Measurements from ENCODE around the gene MCC.

MCC gene

DNA sequence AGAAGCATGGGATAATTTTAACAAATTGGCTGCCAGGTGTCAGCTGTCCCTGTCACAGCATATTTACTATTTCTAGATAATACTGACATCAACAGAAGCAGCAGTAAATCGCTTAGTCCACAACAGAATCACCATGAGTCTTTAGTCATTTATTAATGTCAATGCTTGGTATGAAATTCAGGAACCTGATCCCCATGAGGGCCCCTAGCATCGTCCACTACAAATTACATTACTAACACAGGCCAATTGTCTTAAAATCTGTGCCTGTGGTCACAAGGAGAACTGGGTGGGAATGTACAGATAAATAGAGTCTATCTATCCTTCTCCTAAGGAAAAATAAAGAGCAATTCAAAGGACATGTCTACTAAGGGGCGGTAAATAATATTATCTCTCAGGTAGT is 129.6 kb downstream of the MCC start:
- TF ChIP-seq, protein P1, sequence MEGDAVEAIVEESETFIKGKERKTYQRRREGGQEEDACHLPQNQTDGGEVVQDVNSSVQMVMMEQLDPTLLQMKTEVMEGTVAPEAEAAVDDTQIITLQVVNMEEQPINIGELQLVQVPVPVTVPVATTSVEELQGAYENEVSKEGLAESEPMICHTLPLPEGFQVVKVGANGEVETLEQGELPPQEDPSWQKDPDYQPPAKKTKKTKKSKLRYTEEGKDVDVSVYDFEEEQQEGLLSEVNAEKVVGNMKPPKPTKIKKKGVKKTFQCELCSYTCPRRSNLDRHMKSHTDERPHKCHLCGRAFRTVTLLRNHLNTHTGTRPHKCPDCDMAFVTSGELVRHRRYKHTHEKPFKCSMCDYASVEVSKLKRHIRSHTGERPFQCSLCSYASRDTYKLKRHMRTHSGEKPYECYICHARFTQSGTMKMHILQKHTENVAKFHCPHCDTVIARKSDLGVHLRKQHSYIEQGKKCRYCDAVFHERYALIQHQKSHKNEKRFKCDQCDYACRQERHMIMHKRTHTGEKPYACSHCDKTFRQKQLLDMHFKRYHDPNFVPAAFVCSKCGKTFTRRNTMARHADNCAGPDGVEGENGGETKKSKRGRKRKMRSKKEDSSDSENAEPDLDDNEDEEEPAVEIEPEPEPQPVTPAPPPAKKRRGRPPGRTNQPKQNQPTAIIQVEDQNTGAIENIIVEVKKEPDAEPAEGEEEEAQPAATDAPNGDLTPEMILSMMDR (IDR thresholded peaks at IDR 0.05): no peak

DNA sequence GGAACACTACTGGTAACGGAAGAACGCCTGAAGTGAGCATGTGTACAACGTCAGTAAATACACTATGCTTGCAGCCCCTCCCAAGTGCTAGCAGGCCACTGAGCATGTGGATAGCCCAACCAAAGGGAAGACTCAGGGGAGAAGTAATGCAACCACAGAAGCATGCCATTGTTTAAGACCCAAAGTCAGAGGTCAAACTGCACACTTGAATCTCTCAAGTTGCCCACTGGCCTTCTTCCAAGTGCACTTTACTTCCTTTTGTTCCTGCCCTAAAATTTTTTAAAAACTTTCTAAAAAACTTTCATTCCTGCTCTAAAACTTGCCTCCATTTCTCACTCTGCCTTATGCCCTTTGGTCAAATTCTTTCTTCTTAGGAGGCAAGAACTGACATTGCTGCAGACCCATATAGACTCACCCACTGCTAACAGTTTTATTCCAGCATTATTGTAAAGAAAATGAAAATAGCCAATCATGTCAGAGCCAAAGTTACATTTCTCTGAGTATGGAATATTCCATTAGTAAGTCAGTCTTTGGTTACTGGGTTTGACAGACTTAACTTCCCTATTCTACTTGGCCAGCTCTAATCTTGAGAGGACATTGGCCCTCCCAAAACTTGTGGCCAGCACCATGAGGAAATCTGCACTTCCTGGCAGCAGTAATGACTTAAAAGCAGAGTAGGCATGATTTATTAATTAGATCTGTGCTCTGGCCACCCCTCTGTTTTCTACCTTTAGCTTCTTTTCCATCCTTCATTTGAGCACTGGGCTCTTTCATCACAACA is 130.4 kb downstream of the MCC start:
- TF ChIP-seq, protein P1 (IDR thresholded peaks at IDR 0.05): no peak

DNA sequence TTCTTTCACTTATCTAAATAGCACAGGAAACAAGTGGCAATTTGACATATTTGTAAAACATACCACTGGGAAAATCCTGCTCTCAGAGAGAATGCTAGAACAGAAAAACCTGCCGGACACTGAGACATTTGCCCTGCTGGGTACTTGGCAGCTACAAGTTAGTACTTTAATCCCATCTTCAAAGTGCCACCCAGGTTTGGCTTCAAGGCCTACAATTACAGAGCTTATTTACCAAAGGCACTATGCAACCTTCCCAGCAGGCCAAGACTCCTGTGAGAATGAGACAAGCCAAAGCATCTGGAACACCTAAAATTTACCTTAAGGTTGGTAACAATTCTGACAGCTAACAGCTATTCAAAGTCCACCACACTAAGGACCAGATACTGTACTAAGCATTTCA is 131.8 kb downstream of the MCC start:
- TF ChIP-seq, protein P1 (IDR thresholded peaks at IDR 0.05): no peak

DNA sequence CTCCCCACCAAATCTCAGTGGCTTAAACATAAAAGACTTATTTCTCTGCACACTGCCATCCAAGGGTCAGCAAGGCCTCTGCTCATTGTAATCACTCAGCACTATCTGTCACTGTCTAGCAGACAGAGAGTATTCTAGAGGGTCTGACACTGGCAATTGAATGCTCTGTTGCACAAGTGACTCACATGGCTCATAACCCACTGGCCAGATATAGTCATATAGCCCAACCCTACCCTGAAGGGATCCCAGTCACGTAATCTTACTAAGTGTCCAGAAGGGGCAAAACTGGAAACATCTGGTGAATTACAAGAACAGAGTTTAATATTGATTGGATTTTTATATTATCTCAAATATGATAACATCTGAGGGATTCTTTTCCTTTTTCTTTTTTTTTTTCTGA is 134.2 kb downstream of the MCC start:
- TF ChIP-seq, protein P1 (IDR thresholded peaks at IDR 0.05): no peak

DNA sequence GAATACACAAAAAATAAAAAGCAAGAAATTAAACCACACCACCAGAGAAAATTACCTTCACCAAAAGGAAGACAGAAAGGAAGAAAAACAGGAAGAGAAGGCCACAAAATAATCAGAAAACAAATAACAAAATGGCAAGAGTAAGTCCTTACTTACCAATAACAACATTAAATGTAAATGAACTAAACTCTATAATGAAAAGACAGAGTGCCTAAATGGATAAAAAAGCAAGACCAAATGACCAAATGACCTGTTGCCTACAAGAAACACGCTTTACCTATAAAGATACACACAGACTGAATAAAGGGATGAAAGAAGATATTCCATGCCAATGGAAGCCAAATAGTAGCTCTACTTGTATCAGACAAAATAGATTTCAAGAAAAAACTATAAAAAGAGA is 140.7 kb downstream of the MCC start:
- TF ChIP-seq, protein P1 (IDR thresholded peaks at IDR 0.05): no peak

DNA sequence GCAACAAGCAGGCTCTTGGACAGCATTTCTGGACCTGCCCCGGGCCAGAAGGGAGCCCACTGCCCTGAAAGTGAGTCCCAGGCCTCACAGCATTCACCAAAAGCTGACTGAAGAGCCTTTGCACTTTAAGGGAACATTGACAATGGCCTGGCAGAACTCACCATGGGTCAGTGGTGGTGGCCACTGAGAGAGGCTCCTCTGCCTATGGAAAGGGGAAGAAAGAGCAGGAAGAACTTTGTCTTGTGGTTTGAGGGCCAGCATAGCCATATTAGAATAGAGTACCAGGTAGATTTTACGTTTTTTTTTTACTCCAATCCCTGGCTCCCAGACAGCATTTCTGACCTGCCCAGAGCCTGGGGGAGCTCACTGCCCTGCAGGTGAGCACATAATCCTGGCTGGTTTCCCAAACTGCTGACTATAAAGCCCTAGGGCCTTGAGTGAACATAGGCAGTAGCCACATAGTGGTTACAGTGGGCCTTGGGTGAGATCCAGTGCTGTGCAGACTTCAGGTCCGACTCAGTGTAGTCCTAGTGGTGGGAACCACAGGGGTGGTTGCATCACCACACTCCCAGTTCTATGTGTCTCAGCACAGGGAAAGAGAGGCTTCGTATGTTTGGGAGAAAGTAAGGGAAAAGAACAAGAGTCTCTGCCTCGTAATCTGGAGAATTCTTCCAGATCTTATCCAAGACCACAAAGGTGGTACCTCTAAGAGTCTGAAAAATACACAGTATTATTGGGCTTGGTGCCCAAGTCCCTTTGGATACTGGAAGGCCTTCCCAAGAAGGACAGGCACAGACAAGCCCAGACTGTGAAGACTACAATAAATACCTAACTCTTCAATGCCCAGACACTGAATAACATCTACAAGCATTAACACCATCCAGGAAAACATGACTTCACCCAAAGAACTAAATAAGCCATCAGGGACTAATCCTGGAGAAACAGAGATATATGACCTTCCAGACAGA is 143.0 kb downstream of the MCC start:
- TF ChIP-seq, protein P1 (IDR thresholded peaks at IDR 0.05): no peak

DNA sequence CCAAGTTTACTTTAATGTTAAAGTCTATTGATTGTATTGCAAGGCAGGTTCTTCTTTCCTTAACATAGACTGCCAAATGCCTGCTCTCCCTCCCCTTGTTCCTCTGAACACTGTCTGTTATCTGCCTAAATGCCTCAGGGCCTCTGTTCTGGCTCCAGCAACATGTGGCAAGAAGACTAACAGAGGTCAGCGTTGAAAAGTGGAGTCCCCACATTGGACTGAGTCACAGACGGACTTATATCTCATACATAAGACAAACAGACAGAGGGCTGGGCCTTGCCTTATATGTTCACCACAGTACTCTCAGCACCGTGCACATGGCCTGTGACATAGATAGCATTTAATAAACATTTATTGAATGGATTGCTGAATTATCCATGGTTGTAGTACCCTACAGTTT is 144.9 kb downstream of the MCC start:
- TF ChIP-seq, protein P1 (IDR thresholded peaks at IDR 0.05): no peak
